ENCODE measurements around the gene CDK18.

GRCh38 chr1:205543351-205544301 lies 39.2 kb downstream of the CDK18 start:
- TF ChIP-seq REST (IDR thresholded peaks at IDR 0.05; ENCODE audit: borderline replicate concordance) (no peak), CTCF (IDR thresholded peaks at IDR 0.05; ENCODE audit: poor library complexity, severe bottlenecking) (no peak)

Measured in neural cell (in vitro differentiated cells).